H9 (cell line): ENCODE data around the gene VPS41. TPM values are rescaled to one million over a fixed set of nuclear protein-coding genes. Genes with fewer than 3 reads are reported as not detected.

ENCODE experiments used
- DNase-seq: peaks from one replicate; pipeline ENCODE4 v3.0.0-alpha.2; 2017
- H2AFZ ChIP-seq: one replicate; pipeline ENCODE4 v1.6.1; 2013; ENCODE audit warnings: mild to moderate bottlenecking, low read length, control low read depth, moderate library complexity
- H2AK5ac ChIP-seq: 2 replicates; pipeline ENCODE4 v1.6.1; 2013; ENCODE audit warnings: low read length, control low read depth, mixed read lengths; ENCODE audit not compliant: insufficient read length
- H2BK120ac ChIP-seq: one replicate; pipeline ENCODE4 v1.6.1; 2013; ENCODE audit warnings: low read depth, mild to moderate bottlenecking, low read length, control low read depth, inconsistent platforms; ENCODE audit not compliant: poor library complexity, severe bottlenecking
- H2BK12ac ChIP-seq: 2 replicates; pipeline ENCODE4 v1.6.1; 2013; ENCODE audit warnings: low read length, control low read depth, mixed read lengths, low read depth; ENCODE audit not compliant: insufficient read length
- H2BK15ac ChIP-seq: 2 replicates; pipeline ENCODE4 v1.6.1; 2013; ENCODE audit warnings: low read depth, low read length, control low read depth
- H2BK20ac ChIP-seq: one replicate; pipeline ENCODE4 v1.6.1; 2013; ENCODE audit warnings: low read depth, mild to moderate bottlenecking, low read length, control low read depth, inconsistent platforms; ENCODE audit not compliant: poor library complexity, severe bottlenecking
- H2BK5ac ChIP-seq: 2 replicates; pipeline ENCODE4 v1.6.1; 2013; ENCODE audit warnings: low read length, control low read depth, mixed read lengths; ENCODE audit not compliant: insufficient read length
- H3K14ac ChIP-seq: 2 replicates; pipeline ENCODE4 v1.6.1; 2013; ENCODE audit warnings: low read length, control low read depth; ENCODE audit not compliant: insufficient read depth
- H3K18ac ChIP-seq: 2 replicates; pipeline ENCODE4 v1.6.1; 2013; ENCODE audit warnings: low read depth, mild to moderate bottlenecking, mixed read lengths, low read length, control low read depth; ENCODE audit not compliant: insufficient read length
- H3K23ac ChIP-seq: 2 replicates; pipeline ENCODE4 v1.6.1; 2013; ENCODE audit warnings: low read length, control low read depth, mixed read lengths, low read depth; ENCODE audit not compliant: insufficient read length
- H3K23me2 ChIP-seq: 2 replicates; pipeline ENCODE4 v1.6.1; 2013; ENCODE audit warnings: low read depth, mild to moderate bottlenecking, mixed read lengths, low read length, control low read depth; ENCODE audit not compliant: insufficient read length, poor library complexity, severe bottlenecking
- H3K27ac ChIP-seq: 2 replicates; pipeline ENCODE4 v1.5.1; 2013; ENCODE audit warnings: low read length, control low read depth, mixed read lengths, low read depth; ENCODE audit not compliant: insufficient read length
- H3K27me3 ChIP-seq: 2 replicates; pipeline ENCODE4 v1.6.1; 2013; ENCODE audit warnings: low read length, control low read depth, inconsistent platforms; ENCODE audit not compliant: insufficient read depth
- H3K4ac ChIP-seq: 2 replicates; pipeline ENCODE4 v1.6.1; 2013; ENCODE audit warnings: low read depth, mild to moderate bottlenecking, control low read depth, inconsistent platforms, low read length, moderate library complexity
- H3K4me1 ChIP-seq: 2 replicates; pipeline ENCODE4 v1.6.1; 2013; ENCODE audit warnings: low read length, control low read depth, inconsistent platforms; ENCODE audit not compliant: insufficient read depth
- H3K4me2 ChIP-seq: 2 replicates; pipeline ENCODE4 v1.6.1; 2013; ENCODE audit warnings: low read length, control low read depth, mixed read lengths; ENCODE audit not compliant: insufficient read length, insufficient read depth
- H3K56ac ChIP-seq: 2 replicates; pipeline ENCODE4 v1.6.1; 2013; ENCODE audit warnings: low read depth, mild to moderate bottlenecking, mixed read lengths, low read length, control low read depth; ENCODE audit not compliant: insufficient read length
- H3K79me1 ChIP-seq: 2 replicates; pipeline ENCODE4 v1.6.1; 2013; ENCODE audit warnings: low read depth, mild to moderate bottlenecking, moderate library complexity, low read length, control low read depth, inconsistent platforms; ENCODE audit not compliant: insufficient read depth, poor library complexity, severe bottlenecking
- H3K79me2 ChIP-seq: 2 replicates; pipeline ENCODE4 v1.6.1; 2013; ENCODE audit warnings: low read length, control low read depth, inconsistent platforms; ENCODE audit not compliant: insufficient read depth
- H3K9ac ChIP-seq: 2 replicates; pipeline ENCODE4 v1.6.1; 2013; ENCODE audit warnings: low read length, control low read depth, mixed read lengths; ENCODE audit not compliant: insufficient read length; ENCODE audit errors: extremely low read depth
- H3K9me3 ChIP-seq: one replicate; pipeline ENCODE4 v1.6.1; 2013; ENCODE audit warnings: low read depth, low read length, inconsistent platforms; ENCODE audit not compliant: control insufficient read depth
- H3T11ph ChIP-seq: one replicate; pipeline ENCODE4 v1.6.1; 2013; ENCODE audit warnings: mild to moderate bottlenecking, low read length, control low read depth, inconsistent platforms
- H4K20me1 ChIP-seq: one replicate; pipeline ENCODE4 v1.6.1; 2013; ENCODE audit not compliant: control insufficient read depth, insufficient read length, insufficient read depth
- H4K5ac ChIP-seq: 2 replicates; pipeline ENCODE4 v1.6.1; 2013; ENCODE audit warnings: low read depth, mild to moderate bottlenecking, mixed read lengths, low read length, control low read depth; ENCODE audit not compliant: insufficient read length
- H4K8ac ChIP-seq: replicated peaks from 2 replicates; pipeline ENCODE4 v1.6.1; 2013; ENCODE audit warnings: low read length, control low read depth, mixed read lengths, low read depth; ENCODE audit not compliant: insufficient read length
- H4K91ac ChIP-seq: 2 replicates; pipeline ENCODE4 v1.6.1; 2013; ENCODE audit warnings: low read depth, mild to moderate bottlenecking, moderate library complexity, mixed read lengths, low read length, control low read depth; ENCODE audit not compliant: insufficient read length
- H3K27ac Mint-ChIP-seq, 3 experiments: 2 replicates in 2 of 3; 3 replicates in 1 of 3; pipeline ENCODE4 v1.8.0; 2020 to 2021; ENCODE audit warnings: mixed read lengths in 3 of 3, mild to moderate bottlenecking in 1 of 3, moderate library complexity in 1 of 3
- H3K27me3 Mint-ChIP-seq: 2 replicates; pipeline ENCODE4 v1.8.0; 2021; ENCODE audit warnings: low read depth, mild to moderate bottlenecking, moderate library complexity, mixed read lengths
- H3K36me3 Mint-ChIP-seq, 3 experiments: 2 replicates in 2 of 3; 3 replicates in 1 of 3; pipeline ENCODE4 v1.8.0; 2020 to 2021; ENCODE audit warnings: low read depth in 3 of 3, mixed read lengths in 3 of 3; ENCODE audit not compliant: insufficient read depth in 1 of 3
- H3K4me1 Mint-ChIP-seq, 2 experiments: 2 replicates each; pipeline ENCODE4 v1.8.0; 2020; ENCODE audit warnings: mixed read lengths in 2 of 2
- H3K4me3 Mint-ChIP-seq, 2 experiments: 2 replicates in 1 of 2; 3 replicates in 1 of 2; pipeline ENCODE4 v1.8.0; 2020 to 2021; ENCODE audit warnings: mild to moderate bottlenecking in 2 of 2, mixed read lengths in 2 of 2, moderate library complexity in 1 of 2
- H3K9me3 Mint-ChIP-seq, 2 experiments: 2 replicates in 1 of 2; 3 replicates in 1 of 2; pipeline ENCODE4 v1.8.0; 2020; ENCODE audit warnings: mild to moderate bottlenecking in 2 of 2, mixed read lengths in 2 of 2, moderate library complexity in 1 of 2
- WGBS: extraction: QIAGEN DNeasy Blood & Tissue Kit; methylation state at CpG from one replicate; pipeline ENCODE4 v1.1.7; 2013; ENCODE audit warnings: missing lambda C conversion rate, low lambda C conversion rate, mixed read lengths; ENCODE audit not compliant: insufficient read length; ENCODE audit errors: extremely low coverage; 5-methylcytosine and 5-hydroxymethylcytosine counted together
- total RNA-seq: library from RNA; stranded (reverse); gene quantifications from 2 replicates; pipeline ENCODE4 v1.2.1, GENCODE V29; 2021
- TF ChIP-seq, protein P1 (sequence below): fragments of 200-600 bp; sonication (generic); conservative IDR thresholded peaks from 3 replicates; pipeline ENCODE4 v1.8.0; 2021; ENCODE audit warnings: antibody characterized with exemption, mild to moderate bottlenecking

The VPS41 gene
- total RNA-seq, 1 experiment from 2014 or later, result 49.3 TPM

DNA sequence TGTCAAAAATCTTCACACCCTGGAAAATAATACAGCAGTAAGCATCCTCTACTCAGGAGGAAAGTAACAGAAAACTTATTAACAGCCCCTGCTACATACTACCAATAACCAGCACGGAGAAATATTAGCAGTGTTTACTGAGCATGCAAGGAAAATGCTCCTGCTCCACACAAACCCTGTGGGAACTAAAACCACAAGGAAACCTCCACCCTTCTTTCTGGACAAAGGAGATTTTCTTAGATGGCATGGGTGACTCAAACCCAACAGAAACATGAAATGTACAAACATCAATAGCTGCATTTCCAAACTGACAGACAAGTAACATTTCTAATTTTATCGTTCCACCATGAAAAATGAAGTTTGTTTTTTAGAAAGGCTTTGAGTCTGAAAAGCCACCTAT lies 113.4 kb downstream of the VPS41 start:
- no peak overlapping the region for H2AFZ ChIP-seq
- peaks cover 30 to 32% of the 10 kb centered on the region in 2 experiments for H3K4me1 Mint-ChIP-seq

More for the DNA sequence above, 113.4 kb downstream of the VPS41 start:
- no peak overlapping the region for H2BK15ac ChIP-seq
- no peak overlapping the region for H2BK120ac ChIP-seq
- no peak overlapping the region for H3K4me2 ChIP-seq
- H3K23me2 ChIP-seq, result no peaks in the 10 kb centered on the region
- no peaks in the 10 kb centered on the region for H3K9me3 ChIP-seq
- no peak overlapping the region for H3K56ac ChIP-seq
- no peak overlapping the region for H3T11ph ChIP-seq
- H3K18ac ChIP-seq, result no peak overlapping the region
- Mint-ChIP-seq H3K27ac (no peak overlapping the region; a peak in 2 of 7 replicates), H3K4me3 (no peak overlapping the region), H3K9me3 (no peaks in the 10 kb centered on the region), H3K27me3 (no peaks in the 10 kb centered on the region), H3K36me3 (peaks cover 0 to 7% (median 0%) of the 10 kb centered on the region in 3 experiments; a peak in 4 of 7 replicates)
- H2BK12ac ChIP-seq, result no peak overlapping the region
- H3K27me3 ChIP-seq, result no peaks in the 10 kb centered on the region
- 0 out of 2 replicates have a peak, but pooled peaks cover 1% of the 10 kb centered on the region for H3K79me2 ChIP-seq
- DNase-seq, result no peak
- no peak overlapping the region for H3K23ac ChIP-seq
- H2BK5ac ChIP-seq, result no peak overlapping the region
- no peak overlapping the region for H3K4ac ChIP-seq
- H3K27ac ChIP-seq, result no peak overlapping the region
- H4K91ac ChIP-seq, result no peak overlapping the region
- H2AK5ac ChIP-seq, result no peak overlapping the region
- no peak overlapping the region for H2BK20ac ChIP-seq
- H3K79me1 ChIP-seq, result no peaks in the 10 kb centered on the region
- WGBS, result no CpG with 5 or more reads among the region's 2 CpGs
- no peak overlapping the region for H3K14ac ChIP-seq
- no peak overlapping the region for H3K9ac ChIP-seq
- no peaks in the 10 kb centered on the region for H4K20me1 ChIP-seq
- TF ChIP-seq, protein P1, sequence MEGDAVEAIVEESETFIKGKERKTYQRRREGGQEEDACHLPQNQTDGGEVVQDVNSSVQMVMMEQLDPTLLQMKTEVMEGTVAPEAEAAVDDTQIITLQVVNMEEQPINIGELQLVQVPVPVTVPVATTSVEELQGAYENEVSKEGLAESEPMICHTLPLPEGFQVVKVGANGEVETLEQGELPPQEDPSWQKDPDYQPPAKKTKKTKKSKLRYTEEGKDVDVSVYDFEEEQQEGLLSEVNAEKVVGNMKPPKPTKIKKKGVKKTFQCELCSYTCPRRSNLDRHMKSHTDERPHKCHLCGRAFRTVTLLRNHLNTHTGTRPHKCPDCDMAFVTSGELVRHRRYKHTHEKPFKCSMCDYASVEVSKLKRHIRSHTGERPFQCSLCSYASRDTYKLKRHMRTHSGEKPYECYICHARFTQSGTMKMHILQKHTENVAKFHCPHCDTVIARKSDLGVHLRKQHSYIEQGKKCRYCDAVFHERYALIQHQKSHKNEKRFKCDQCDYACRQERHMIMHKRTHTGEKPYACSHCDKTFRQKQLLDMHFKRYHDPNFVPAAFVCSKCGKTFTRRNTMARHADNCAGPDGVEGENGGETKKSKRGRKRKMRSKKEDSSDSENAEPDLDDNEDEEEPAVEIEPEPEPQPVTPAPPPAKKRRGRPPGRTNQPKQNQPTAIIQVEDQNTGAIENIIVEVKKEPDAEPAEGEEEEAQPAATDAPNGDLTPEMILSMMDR, result no peak
- H4K5ac ChIP-seq, result no peak overlapping the region
- H4K8ac ChIP-seq, result no peak overlapping the region
- H3K4me1 ChIP-seq, result peaks cover 7% of the 10 kb centered on the region; the same call in 1 of the 2 replicates
